Astrocyte of the cerebellum (primary cell): ENCODE results near the gene ZNF212.

Experiments
- DNase-seq: peaks from one replicate; pipeline ENCODE4 v3.0.0-alpha.2; 2011; ENCODE audit warnings: low read depth
- H3K4me3 ChIP-seq: 2 replicates; pipeline ENCODE4 v1.5.1; 2011; ENCODE audit warnings: mild to moderate bottlenecking, low read depth, low read length, moderate library complexity
- CTCF ChIP-seq: IDR thresholded peaks from 2 replicates; pipeline ENCODE4 v1.5.1; 2012; ENCODE audit warnings: low read length, low read depth, moderate library complexity, mild to moderate bottlenecking; ENCODE audit errors: missing control alignments
- in situ Hi-C: cut with HindIII; loops from 2 replicates; pipeline ENCODE4 v1.10.0; 2017; ENCODE audit warnings: low sequenced_read_pairs

Gene ZNF212

GRCh38 chr7:149239345-149240143 lies at the start of gene ZNF212:
Gene ZNF212, plus strand, starts transcription at chr7:149239651. Its CDS starts 128 bp downstream, at chr7:149239779.
- peak within 1 kb of the TSS; percentile 98 for H3K4me3 ChIP-seq
- in situ Hi-C loops, result no loop called here
- peak; percentile 86 for TF ChIP-seq CTCF
- peak; percentile 69 for DNase-seq

- H3K4me3 ChIP-seq, result no peak overlapping the region
- in situ Hi-C loops, result no loop called here
- no peak for DNase-seq
- no peak for TF ChIP-seq CTCF
Observed at GRCh38 chr7:149191851-149192250, 47.6 kb upstream of the ZNF212 start.

- peak overlapping the region; percentile 75 for H3K4me3 ChIP-seq
- DNase-seq, result no peak
- in situ Hi-C loops, result no loop called here
- no peak for TF ChIP-seq CTCF
Observed at GRCh38 chr7:149194799-149195179, 44.7 kb upstream of the ZNF212 start.

GRCh38 chr7:149195180-149196150 lies 44.0 kb upstream of the ZNF212 start, which contains the start of gene ZNF282:
Gene ZNF282, plus strand, starts transcription at chr7:149195546. Its CDS starts 44 bp downstream, at chr7:149195590.
- in situ Hi-C loops, result no loop called here
- peak; percentile 71 for TF ChIP-seq CTCF
- peak within 1 kb of the TSS; percentile 75 for H3K4me3 ChIP-seq
- peak; percentile 74 for DNase-seq

- peak overlapping the region; percentile 75 for H3K4me3 ChIP-seq
- DNase-seq, result no peak
- no peak for TF ChIP-seq CTCF
- in situ Hi-C loops, result no loop called here
Observed at GRCh38 chr7:149196151-149196704, 43.2 kb upstream of the ZNF212 start.

GRCh38 chr7:149196705-149197171 lies 42.7 kb upstream of the ZNF212 start:
- DNase-seq, result no peak
- H3K4me3 ChIP-seq, result peak overlapping the region; percentile 75
- no peak for TF ChIP-seq CTCF
- in situ Hi-C loops, result no loop called here
